ENCODE measurements around the gene FANCC. TPM values are rescaled to one million over a fixed set of nuclear protein-coding genes. Genes with fewer than 3 reads are reported as not detected.

Gene FANCC
- total RNA-seq, 4 donors from 2014 or later: 3.4 to 12.2 (median 5.6) TPM

GRCh38 chr9:95139126-95139525 lies 178.4 kb downstream of the FANCC start:
- TF ChIP-seq CTCF (IDR thresholded peaks at IDR 0.05; ENCODE audit: low read depth): no peak

GRCh38 chr9:95138474-95138873 lies 179.0 kb downstream of the FANCC start:
- TF ChIP-seq CTCF (IDR thresholded peaks at IDR 0.05; ENCODE audit: low read depth): no peak

GRCh38 chr9:95137587-95138145 lies 179.8 kb downstream of the FANCC start:
- TF ChIP-seq CTCF (IDR thresholded peaks at IDR 0.05; ENCODE audit: low read depth): no peak

DNA sequence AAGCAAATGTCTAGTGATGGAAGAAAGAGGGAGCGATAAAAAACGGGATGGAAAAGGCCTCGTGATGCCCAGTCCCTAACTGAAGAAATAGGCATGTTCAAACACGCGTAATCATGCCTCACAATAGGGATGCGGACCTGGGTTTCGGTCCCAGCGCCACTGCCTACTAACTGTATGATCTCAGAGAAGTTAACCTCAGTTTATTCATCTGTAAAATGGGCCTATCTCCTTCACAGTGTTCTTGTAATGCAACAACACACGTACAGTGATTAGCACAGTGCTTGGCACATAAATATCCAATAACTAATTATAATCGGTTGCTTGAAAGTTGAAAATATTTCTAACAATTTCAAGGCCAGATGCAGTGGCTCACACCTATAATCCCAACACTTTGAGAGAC lies 181.8 kb downstream of the FANCC start:
- no peak for TF ChIP-seq CTCF (IDR thresholded peaks at IDR 0.05; ENCODE audit: low read depth)

DNA sequence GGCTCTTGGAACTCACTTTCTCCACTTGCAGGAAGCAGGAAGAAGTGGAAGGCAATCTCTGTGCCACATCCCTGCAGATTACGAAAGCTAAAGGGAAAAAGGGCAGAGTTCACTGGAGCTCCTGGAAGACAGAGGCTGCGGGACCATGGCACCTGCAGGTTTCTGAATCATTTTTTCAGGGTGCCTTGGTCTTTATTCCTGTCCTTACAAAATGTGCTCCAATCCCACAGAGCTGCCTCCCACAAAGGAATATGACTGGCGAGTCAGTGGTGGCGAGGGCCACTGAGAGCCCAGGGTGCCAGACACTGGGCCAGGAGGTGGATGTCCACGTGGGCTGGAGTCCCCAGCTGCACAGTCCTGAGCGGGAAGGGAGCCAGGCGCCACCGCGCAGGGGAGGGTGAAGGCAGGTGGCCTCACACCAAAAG lies 183.0 kb downstream of the FANCC start:
- TF ChIP-seq CTCF (IDR thresholded peaks at IDR 0.05; ENCODE audit: low read depth): no peak

GRCh38 chr9:95133325-95133705 lies 184.2 kb downstream of the FANCC start:
- no peak for TF ChIP-seq CTCF (IDR thresholded peaks at IDR 0.05; ENCODE audit: low read depth)

DNA sequence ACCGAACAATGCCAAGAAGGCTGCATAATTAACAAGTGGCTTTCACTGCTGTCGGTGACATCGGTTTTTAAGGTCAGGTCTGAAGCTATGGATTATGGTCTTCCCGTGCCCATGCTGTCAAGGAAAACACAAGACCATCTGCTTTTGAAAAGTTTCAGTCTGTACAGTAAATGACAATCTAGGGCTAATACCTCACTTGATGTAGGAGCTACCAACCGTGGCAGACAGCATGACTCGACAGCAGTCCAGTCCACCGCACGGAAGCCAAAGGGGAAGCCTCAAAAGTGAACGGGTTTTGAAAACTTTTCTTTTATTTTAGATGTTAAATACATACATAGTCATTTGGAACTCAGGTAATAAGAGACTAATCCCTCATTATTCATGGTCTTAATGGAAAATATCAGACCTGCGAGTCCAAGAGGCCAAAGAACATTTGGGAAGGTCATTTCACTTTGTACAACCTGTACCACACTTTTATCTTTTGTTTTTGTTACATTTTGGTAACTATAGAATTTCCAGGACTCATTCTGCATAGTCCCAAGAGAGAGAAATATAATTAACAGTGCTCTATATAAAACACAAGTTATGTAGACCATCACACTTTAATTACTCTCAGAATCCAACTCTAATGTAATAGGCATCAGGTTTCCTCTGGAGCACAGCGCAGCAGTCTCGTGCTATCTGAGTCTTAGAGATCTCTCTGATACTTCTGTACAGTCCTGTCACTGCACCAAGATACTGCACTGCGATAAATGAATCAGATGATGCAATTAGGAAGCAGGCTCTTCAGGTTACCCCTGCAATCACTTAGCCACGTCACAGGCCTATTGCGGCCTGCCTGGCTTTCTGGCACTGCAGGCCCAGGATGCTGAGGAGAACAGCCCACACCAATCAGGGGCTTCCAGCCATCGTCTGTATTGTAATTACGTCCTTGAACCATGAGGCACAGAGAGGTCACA lies 184.9 kb downstream of the FANCC start:
- TF ChIP-seq CTCF (IDR thresholded peaks at IDR 0.05; ENCODE audit: low read depth): no peak

Measured in subcutaneous adipose tissue (tissue), 4 donors.